H7 (cell line): ENCODE data around the gene LAS1L. TPM values are rescaled to one million over a fixed set of nuclear protein-coding genes. Genes with fewer than 3 reads are reported as not detected.
"Not testable (repeated sequence)": the region's sequence is repeated elsewhere in the genome, so short reads cannot be mapped to it uniquely, and the experiment has no call there.

Experiments used
- DNase-seq: peaks from one replicate; pipeline ENCODE4 v3.0.0; 2012
- H3K27me3 ChIP-seq: 2 replicates; pipeline ENCODE4 v1.6.0; 2011; ENCODE audit warnings: mild to moderate bottlenecking, low read length; ENCODE audit not compliant: control insufficient read depth, insufficient read depth
- H3K36me3 ChIP-seq: replicated peaks from 2 replicates; pipeline ENCODE4 v1.5.1; 2011; ENCODE audit warnings: low read length; ENCODE audit not compliant: control insufficient read depth, insufficient read depth
- H3K4me3 ChIP-seq: 2 replicates; pipeline ENCODE4 v1.5.1; 2011; ENCODE audit warnings: low read depth, mild to moderate bottlenecking, control low read depth, low read length, moderate library complexity; ENCODE audit not compliant: insufficient read depth
- total RNA-seq: library from RNA; depleted of rRNA; stranded (reverse); fragments of >200 nt; shearing (Covaris generic); gene quantifications from 2 replicates; pipeline ENCODE4 v1.2.3, GENCODE V29; 2014; rRNA removed

The LAS1L gene
- total RNA-seq, 1 experiment from 2014 or later: 57.4 TPM

GRCh38 chrX:65488495-65488894 lies 46.1 kb downstream of the LAS1L start:
- Histone ChIP-seq H3K27me3 (no peaks in the 10 kb centered on the region), H3K4me3 (no peak overlapping the region), H3K36me3 (no peaks in the 10 kb centered on the region)
- no peak for DNase-seq

- no peaks in the 10 kb centered on the region for H3K36me3 ChIP-seq
- H3K4me3 ChIP-seq: no peak overlapping the region
- H3K27me3 ChIP-seq: no peaks in the 10 kb centered on the region
- DNase-seq: peak; percentile 14
These were observed 53.6 kb downstream of the LAS1L start for GRCh38 chrX:65480960-65481359.

GRCh38 chrX:65479102-65479501 lies 55.5 kb downstream of the LAS1L start:
- not testable (repeated sequence) for H3K27me3 ChIP-seq, H3K4me3 ChIP-seq, H3K36me3 ChIP-seq, DNase-seq

GRCh38 chrX:65476564-65476963 lies 58.0 kb downstream of the LAS1L start:
- no peak for DNase-seq
- Histone ChIP-seq H3K4me3 (no peak overlapping the region), H3K36me3 (no peaks in the 10 kb centered on the region), H3K27me3 (no peaks in the 10 kb centered on the region)

- Histone ChIP-seq H3K4me3 (no peak overlapping the region), H3K27me3 (no peaks in the 10 kb centered on the region), H3K36me3 (no peaks in the 10 kb centered on the region)
- peak; percentile 36 for DNase-seq
These were observed 71.0 kb downstream of the LAS1L start for GRCh38 chrX:65463550-65463949.

Other genes starting within 250 kb of the LAS1L start
- gene MSN, start 132.9 kb upstream of the LAS1L start, total RNA-seq: 175 and 186 TPM in 2 replicates